RWPE2 (cell line): ENCODE measurements around the gene LSM12.
A peak's percentile ranks its signal among the peaks of the same experiment; 100 is the strongest.

Source experiments
- ATAC-seq: fragments of 200-7000 bp; cut with Tn5 transposase; 3 replicates; pipeline ENCODE4 v1.9.1; 2021; ENCODE audit warnings: low read depth
- DNase-seq: peaks from one replicate; pipeline ENCODE4 v3.0.0-alpha.2; 2020; ENCODE audit warnings: low spot score
- H3K27ac ChIP-seq: fragments of 450-650 bp; 2 replicates; pipeline ENCODE4 v1.5.1; 2017; ENCODE audit warnings: mild to moderate bottlenecking; ENCODE audit not compliant: poor library complexity, severe bottlenecking
- H3K27me3 ChIP-seq: fragments of 250-450 bp; sonication (Bioruptor Pico); 2 replicates; pipeline ENCODE4 v1.5.1; 2021; ENCODE audit warnings: mild to moderate bottlenecking, moderate library complexity; ENCODE audit not compliant: insufficient read depth, poor library complexity, severe bottlenecking
- H3K36me3 ChIP-seq: fragments of 250-450 bp; sonication (Bioruptor Pico); 2 replicates; pipeline ENCODE4 v1.5.1; 2020; ENCODE audit warnings: low read depth, mild to moderate bottlenecking, moderate library complexity
- H3K4me1 ChIP-seq: fragments of 250-450 bp; sonication (Bioruptor Pico); 2 replicates; pipeline ENCODE4 v1.5.1; 2021; ENCODE audit warnings: mild to moderate bottlenecking, moderate library complexity; ENCODE audit not compliant: insufficient read depth, poor library complexity, severe bottlenecking
- H3K4me3 ChIP-seq: fragments of 250-450 bp; sonication (Bioruptor Pico); 2 replicates; pipeline ENCODE4 v1.5.1; 2021; ENCODE audit warnings: mild to moderate bottlenecking, moderate library complexity; ENCODE audit not compliant: severe bottlenecking
- H3K9me3 ChIP-seq: fragments of 250-450 bp; sonication (Bioruptor Pico); 2 replicates; pipeline ENCODE4 v1.5.1; 2021; ENCODE audit warnings: mild to moderate bottlenecking, moderate library complexity; ENCODE audit not compliant: severe bottlenecking
- CTCF ChIP-seq: fragments of 450-650 bp; IDR thresholded peaks from one replicate; pipeline ENCODE4 v1.5.1; 2017; ENCODE audit warnings: mild to moderate bottlenecking, moderate library complexity; ENCODE audit not compliant: poor library complexity, severe bottlenecking

Gene LSM12

DNA sequence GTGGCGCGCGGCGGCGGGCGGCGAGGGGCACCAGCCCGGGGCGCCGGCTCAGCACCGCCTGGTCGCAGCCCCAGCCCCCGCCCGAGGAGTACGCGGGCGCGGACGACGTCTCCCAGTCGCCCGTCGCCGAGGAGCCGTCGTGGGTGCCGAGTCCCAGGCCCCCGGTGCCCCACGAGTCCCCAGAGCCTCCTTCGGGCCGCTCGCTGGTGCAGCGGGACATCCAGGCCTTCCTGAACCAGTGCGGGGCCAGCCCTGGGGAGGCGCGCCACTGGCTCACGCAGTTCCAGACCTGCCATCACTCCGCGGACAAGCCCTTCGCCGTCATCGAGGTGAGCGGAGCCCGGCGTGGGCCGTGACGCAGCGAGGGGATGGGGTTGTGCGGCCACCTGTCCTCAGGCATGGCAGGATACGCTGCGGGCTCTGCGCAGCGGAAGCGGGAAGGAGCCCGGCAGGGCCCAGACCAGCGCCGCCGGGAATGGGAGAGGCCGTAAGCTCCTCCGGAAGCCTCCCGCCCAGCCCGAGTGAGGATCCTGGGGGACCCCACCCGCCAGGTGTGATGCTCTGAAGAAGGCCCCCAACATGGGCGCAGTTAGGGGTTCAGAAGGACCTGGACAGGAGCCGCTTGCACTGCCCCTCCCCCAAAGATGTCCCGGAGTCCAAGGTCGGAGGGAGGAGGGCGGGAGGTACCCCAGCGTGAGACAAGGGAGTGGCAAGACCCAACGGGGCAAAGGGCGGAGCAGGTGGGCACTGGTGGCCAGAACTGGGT lies 61.5 kb downstream of the LSM12 start:
- Histone ChIP-seq H3K27me3 (no peaks in the 10 kb centered on the region), H3K4me1 (peaks cover 14% of the 10 kb centered on the region), H3K4me3 (peak overlapping the region; percentile 47)

GRCh38 chr17:44004077-44004760 lies 62.3 kb downstream of the LSM12 start, which contains the start of gene NAGS:
Gene NAGS, plus strand, starts transcription at chr17:44004622. Its CDS starts 42 bp downstream, at chr17:44004664.
- no peak for TF ChIP-seq CTCF
- H3K36me3 ChIP-seq = peaks cover 17% of the 10 kb centered on the region
- H3K27me3 ChIP-seq = no peaks in the 10 kb centered on the region
- H3K9me3 ChIP-seq = no peaks in the 10 kb centered on the region
- H3K4me3 ChIP-seq = peak within 1 kb of the TSS; percentile 47
- DNase-seq = no peak
- no peak; the same call in 2 of the 3 replicates for ATAC-seq
- H3K27ac ChIP-seq = peak within 1 kb of the TSS; percentile 64
- peaks cover 14% of the 10 kb centered on the region for H3K4me1 ChIP-seq

More for the DNA sequence above, 61.5 kb downstream of the LSM12 start:
- no peak for TF ChIP-seq CTCF
- H3K27ac ChIP-seq = peak overlapping the region; percentile 64
- DNase-seq = no peak
- peaks cover 22% of the 10 kb centered on the region for H3K36me3 ChIP-seq
- ATAC-seq = peak; percentile 2; the same call in 1 of the 3 replicates
- no peaks in the 10 kb centered on the region for H3K9me3 ChIP-seq

GRCh38 chr17:44002141-44002848 lies 64.2 kb downstream of the LSM12 start:
- DNase-seq (no peak), ATAC-seq (peak; percentile 37)
- Histone ChIP-seq H3K27me3 (no peaks in the 10 kb centered on the region), H3K36me3 (peaks cover 2% of the 10 kb centered on the region; the same call in 1 of the 2 replicates), H3K27ac (peak overlapping the region; percentile 64), H3K4me3 (no peak overlapping the region), H3K4me1 (peaks cover 14% of the 10 kb centered on the region), H3K9me3 (no peaks in the 10 kb centered on the region)
- TF ChIP-seq CTCF = no peak

- peak overlapping the region; percentile 64 for H3K27ac ChIP-seq
- H3K4me3 ChIP-seq = no peak overlapping the region
- no peak for ATAC-seq
- no peaks in the 10 kb centered on the region for H3K9me3 ChIP-seq
- no peak for TF ChIP-seq CTCF
- H3K4me1 ChIP-seq = peaks cover 14% of the 10 kb centered on the region
- no peak for DNase-seq
- H3K36me3 ChIP-seq = no peaks in the 10 kb centered on the region
- H3K27me3 ChIP-seq = no peaks in the 10 kb centered on the region
These were observed 65.0 kb downstream of the LSM12 start for GRCh38 chr17:44001461-44001920.
